Liver (tissue), 9 donors: Measurements from ENCODE around the gene MYOT. TPM values are rescaled to one million over a fixed set of nuclear protein-coding genes. Genes with fewer than 3 reads are reported as not detected.
A peak's percentile ranks its signal among the peaks of the same experiment; 100 is the strongest.

Experiments
- DNase-seq: peaks from one replicate; pipeline ENCODE4 v3.0.0-alpha.2; 2017; ENCODE audit warnings: low spot score
- H3K27ac ChIP-seq, 2 donors: one replicate each; pipeline ENCODE4 v1.7.0; 2013; ENCODE audit warnings: inconsistent platforms in 2 of 2, low read length in 2 of 2, control low read depth in 1 of 2, low read depth in 1 of 2, mild to moderate bottlenecking in 1 of 2
- H3K27me3 ChIP-seq, 4 donors: one replicate each; pipeline versions ENCODE4 v1.6.1 to v1.7.0; 2013; ENCODE audit warnings: low read length in 3 of 4, inconsistent platforms in 1 of 4, mild to moderate bottlenecking in 1 of 4, moderate library complexity in 1 of 4; ENCODE audit not compliant: control insufficient read depth in 4 of 4, insufficient read depth in 4 of 4
- H3K36me3 ChIP-seq, 4 donors: one replicate each; pipeline versions ENCODE4 v1.6.1 to v1.7.0; 2013; ENCODE audit warnings: low read length in 3 of 4, mild to moderate bottlenecking in 3 of 4, low read depth in 1 of 4, moderate library complexity in 1 of 4; ENCODE audit not compliant: control insufficient read depth in 4 of 4, insufficient read depth in 3 of 4
- H3K4me1 ChIP-seq, 4 donors: one replicate each; pipeline versions ENCODE4 v1.6.1 to v1.7.0; 2013; ENCODE audit warnings: low read length in 3 of 4, mild to moderate bottlenecking in 3 of 4, moderate library complexity in 1 of 4; ENCODE audit not compliant: control insufficient read depth in 4 of 4, insufficient read depth in 4 of 4
- H3K4me3 ChIP-seq, 3 donors: one replicate each; pipeline versions ENCODE4 v1.6.1 to v1.7.0; 2013; ENCODE audit warnings: low read length in 3 of 3, control low read depth in 1 of 3, low read depth in 1 of 3, mild to moderate bottlenecking in 1 of 3
- H3K9ac ChIP-seq, 2 donors: one replicate each; pipeline ENCODE4 v1.7.0; 2013; ENCODE audit warnings: low read length in 2 of 2, mild to moderate bottlenecking in 2 of 2, moderate library complexity in 2 of 2, control low read depth in 1 of 2, low read depth in 1 of 2
- H3K9me3 ChIP-seq, 4 donors: one replicate each; pipeline versions ENCODE4 v1.6.1 to v1.7.0; 2013; ENCODE audit warnings: low read length in 3 of 4; ENCODE audit not compliant: control insufficient read depth in 4 of 4
- EGR1 ChIP-seq, 2 donors: IDR thresholded peaks; 2 replicates each; pipeline ENCODE4 v1.6.1; 2016 to 2018; ENCODE audit warnings: antibody characterized with exemption in 2 of 2, low read depth in 2 of 2
- FOXA1 ChIP-seq: IDR thresholded peaks from 2 replicates; pipeline ENCODE4 v1.6.1; 2016; ENCODE audit warnings: antibody characterized with exemption
- FOXA2 ChIP-seq: IDR thresholded peaks from 2 replicates; pipeline ENCODE4 v1.6.1; 2016; ENCODE audit warnings: antibody characterized with exemption
- GABPA ChIP-seq, 2 donors: IDR thresholded peaks in 1 of 2; conservative IDR thresholded peaks in 1 of 2; 2 replicates each; pipeline ENCODE4 v1.6.1; 2016; ENCODE audit warnings: antibody characterized with exemption in 2 of 2, mild to moderate bottlenecking in 1 of 2, moderate library complexity in 1 of 2
- HNF4A ChIP-seq, 2 donors: conservative IDR thresholded peaks; 2 replicates each; pipeline ENCODE4 v1.6.1; 2016; ENCODE audit warnings: antibody characterized with exemption in 2 of 2, mild to moderate bottlenecking in 2 of 2
- HNF4G ChIP-seq: IDR thresholded peaks from 2 replicates; pipeline ENCODE4 v1.6.1; 2016; ENCODE audit warnings: antibody characterized with exemption
- JUND ChIP-seq, 2 donors: IDR thresholded peaks; 2 replicates each; pipeline ENCODE4 v1.6.1; 2016; ENCODE audit warnings: antibody characterized with exemption in 2 of 2
- NR2F2 ChIP-seq: IDR thresholded peaks from 2 replicates; pipeline ENCODE4 v1.6.1; 2016; ENCODE audit warnings: antibody characterized with exemption
- RAD21 ChIP-seq, 2 donors: IDR thresholded peaks; 2 replicates each; pipeline ENCODE4 v1.6.1; 2016; ENCODE audit warnings: antibody characterized with exemption in 2 of 2, mild to moderate bottlenecking in 2 of 2
- RXRA ChIP-seq, 2 donors: IDR thresholded peaks; 2 replicates each; pipeline ENCODE4 v1.6.1; 2017 to 2018; ENCODE audit warnings: antibody characterized with exemption in 2 of 2, mild to moderate bottlenecking in 1 of 2
- SP1 ChIP-seq: IDR thresholded peaks from 2 replicates; pipeline ENCODE4 v1.6.1; 2018; ENCODE audit warnings: antibody characterized with exemption, mild to moderate bottlenecking
- TAF1 ChIP-seq: conservative IDR thresholded peaks from 2 replicates; pipeline ENCODE4 v1.6.1; 2016; ENCODE audit warnings: antibody characterized with exemption, mild to moderate bottlenecking
- WGBS: extraction: QIAGEN DNeasy Blood & Tissue Kit; methylation state at CpG from one replicate; pipeline ENCODE4 v1.1.7; 2013; 5-methylcytosine and 5-hydroxymethylcytosine counted together
- polyA plus RNA-seq, 2 donors: library from polyadenylated mRNA; stranded (reverse) in 1 of 2; unstranded in 1 of 2; fragments of 200-250 nt in 1 of 2; fragments of >200 nt in 1 of 2; fragmentation: Nextera tagmentation in 1 of 2; extraction: Ambion mirVana in 1 of 2; gene quantifications; one replicate each; pipeline versions ENCODE4 v1.2.1 to v1.2.3, GENCODE V29; 2013 to 2015
- total RNA-seq, 2 donors: library from RNA; depleted of rRNA; stranded (reverse); fragments of >200 nt; gene quantifications; one replicate each; pipeline ENCODE4 v1.2.3, GENCODE V29; 2014
- TF ChIP-seq, protein P1 (sequence below): IDR thresholded peaks from 2 replicates; pipeline ENCODE4 v1.6.1; 2016; ENCODE audit warnings: antibody characterized with exemption
- TF ChIP-seq, protein P2 (sequence below): IDR thresholded peaks from 2 replicates; pipeline ENCODE4 v1.6.1; 2016; ENCODE audit warnings: antibody characterized with exemption, mild to moderate bottlenecking
- TF ChIP-seq, protein P3 (sequence below): IDR thresholded peaks from 2 replicates; pipeline ENCODE4 v1.6.1; 2016; ENCODE audit warnings: antibody characterized with exemption
- TF ChIP-seq, protein P4 (sequence below): fragments of 150-350 bp; IDR thresholded peaks from 2 replicates; pipeline ENCODE4 v1.5.1; 2017; ENCODE audit warnings: improper control_type of control experiment, low read depth, low read length; ENCODE audit not compliant: missing input control
- donor health status: healthy.
- donor health status: healthy.
- donor health status: healthy.
- donor health status: healthy.
- donor health status: healthy.

The MYOT gene
- total and polyA plus RNA-seq, 4 donors, result 0.05 to 1.3 (median 0.34) TPM

DNA sequence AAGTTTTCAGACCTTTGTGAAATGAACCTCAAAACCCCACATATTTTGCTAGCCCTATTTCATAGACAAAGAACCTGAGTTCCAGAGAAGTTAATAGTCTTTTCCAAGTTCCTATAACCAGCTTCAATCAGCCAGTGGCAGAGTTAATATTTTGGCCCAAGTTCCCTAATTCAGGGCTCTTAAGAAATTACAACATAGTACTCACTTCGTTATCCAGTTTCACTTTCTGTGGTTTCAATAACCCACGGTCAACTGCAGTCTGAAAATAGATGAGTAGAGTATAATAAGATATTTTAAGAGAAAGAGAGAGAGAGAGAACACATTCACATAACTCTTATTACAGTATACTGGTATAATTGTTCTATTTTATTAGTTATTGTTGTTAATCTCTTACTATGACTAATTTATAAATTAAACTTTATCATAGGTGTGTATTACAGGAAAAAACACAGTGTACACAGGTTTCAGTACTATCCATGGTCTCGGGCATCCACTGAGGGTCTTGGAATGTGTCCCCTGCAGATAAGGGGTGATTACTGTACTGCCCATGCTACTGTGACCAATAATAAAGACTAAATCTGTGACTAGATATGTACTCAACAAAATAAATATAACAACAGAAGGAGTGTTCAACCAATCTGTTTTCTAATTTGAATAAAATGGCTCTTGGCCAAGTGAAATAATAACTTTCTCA is 9.3 kb upstream of the MYOT start:
- WGBS, result 12% methylated on average over 3 of the region's 3 CpGs
- no peaks in the 10 kb centered on the region for H3K9me3 ChIP-seq
- peak overlapping the region in 1 of 3 donors; percentile 33 for H3K4me3 ChIP-seq
- TF ChIP-seq HNF4A (conservative IDR thresholded peaks at IDR 0.05), result no peak
- TF ChIP-seq RXRA (IDR thresholded peaks at IDR 0.05), result peak in 1 of 2 donors; percentile 9
- no peak for TF ChIP-seq HNF4G
- TF ChIP-seq, protein P1, sequence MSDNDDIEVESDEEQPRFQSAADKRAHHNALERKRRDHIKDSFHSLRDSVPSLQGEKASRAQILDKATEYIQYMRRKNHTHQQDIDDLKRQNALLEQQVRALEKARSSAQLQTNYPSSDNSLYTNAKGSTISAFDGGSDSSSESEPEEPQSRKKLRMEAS, result no peak
- no peak for DNase-seq
- peak overlapping the region in 1 of 2 donors; percentile 74 for H3K9ac ChIP-seq
- no peaks in the 10 kb centered on the region for H3K27me3 ChIP-seq
- H3K36me3 ChIP-seq, result no peaks in the 10 kb centered on the region
- no peak overlapping the region for H3K27ac ChIP-seq
- peaks cover 0 to 10% (median 0%) of the 10 kb centered on the region in 4 donors for H3K4me1 ChIP-seq

DNA sequence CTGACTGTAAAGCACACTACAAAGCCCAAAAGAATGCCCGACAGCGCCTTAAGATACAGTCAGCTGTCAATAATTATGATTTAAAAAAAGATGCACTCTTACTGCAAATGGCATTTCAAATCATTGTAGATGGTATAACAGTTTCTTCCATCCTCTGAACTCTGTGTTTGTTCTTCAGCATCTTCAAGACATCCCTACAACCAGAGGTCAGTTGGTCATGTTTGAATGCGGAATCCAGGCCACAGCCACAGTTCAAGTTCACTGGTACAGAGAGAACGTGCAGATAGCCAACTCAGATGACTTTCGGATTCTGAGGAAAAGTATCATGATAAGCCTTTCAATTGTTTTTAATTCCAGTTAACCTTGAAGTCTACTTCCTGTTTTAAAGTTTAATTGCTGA is 8.7 kb upstream of the MYOT start:
- Histone ChIP-seq H3K4me1 (peaks cover 0 to 10% (median 0%) of the 10 kb centered on the region in 4 donors), H3K4me3 (no peak overlapping the region), H3K36me3 (no peaks in the 10 kb centered on the region), H3K9ac (no peak overlapping the region), H3K9me3 (no peaks in the 10 kb centered on the region), H3K27me3 (no peaks in the 10 kb centered on the region), H3K27ac (no peak overlapping the region)
- TF ChIP-seq, protein P1, result no peak
- TF ChIP-seq HNF4G (no peak), JUND (IDR thresholded peaks at IDR 0.05) (no peak), HNF4A (conservative IDR thresholded peaks at IDR 0.05) (no peak), RAD21 (IDR thresholded peaks at IDR 0.05) (no peak), SP1 (no peak), RXRA (IDR thresholded peaks at IDR 0.05) (peak in 1 of 2 donors; percentile 26), FOXA2 (no peak), GABPA (IDR thresholded peaks at IDR 0.05 in 1 of 2, conservative IDR thresholded peaks at IDR 0.05 in 1 of 2) (no peak), NR2F2 (peak; percentile 75), EGR1 (IDR thresholded peaks at IDR 0.05; ENCODE audit: low read depth in 2 of 2) (no peak), FOXA1 (no peak), TAF1 (no peak)
- TF ChIP-seq, protein P2, sequence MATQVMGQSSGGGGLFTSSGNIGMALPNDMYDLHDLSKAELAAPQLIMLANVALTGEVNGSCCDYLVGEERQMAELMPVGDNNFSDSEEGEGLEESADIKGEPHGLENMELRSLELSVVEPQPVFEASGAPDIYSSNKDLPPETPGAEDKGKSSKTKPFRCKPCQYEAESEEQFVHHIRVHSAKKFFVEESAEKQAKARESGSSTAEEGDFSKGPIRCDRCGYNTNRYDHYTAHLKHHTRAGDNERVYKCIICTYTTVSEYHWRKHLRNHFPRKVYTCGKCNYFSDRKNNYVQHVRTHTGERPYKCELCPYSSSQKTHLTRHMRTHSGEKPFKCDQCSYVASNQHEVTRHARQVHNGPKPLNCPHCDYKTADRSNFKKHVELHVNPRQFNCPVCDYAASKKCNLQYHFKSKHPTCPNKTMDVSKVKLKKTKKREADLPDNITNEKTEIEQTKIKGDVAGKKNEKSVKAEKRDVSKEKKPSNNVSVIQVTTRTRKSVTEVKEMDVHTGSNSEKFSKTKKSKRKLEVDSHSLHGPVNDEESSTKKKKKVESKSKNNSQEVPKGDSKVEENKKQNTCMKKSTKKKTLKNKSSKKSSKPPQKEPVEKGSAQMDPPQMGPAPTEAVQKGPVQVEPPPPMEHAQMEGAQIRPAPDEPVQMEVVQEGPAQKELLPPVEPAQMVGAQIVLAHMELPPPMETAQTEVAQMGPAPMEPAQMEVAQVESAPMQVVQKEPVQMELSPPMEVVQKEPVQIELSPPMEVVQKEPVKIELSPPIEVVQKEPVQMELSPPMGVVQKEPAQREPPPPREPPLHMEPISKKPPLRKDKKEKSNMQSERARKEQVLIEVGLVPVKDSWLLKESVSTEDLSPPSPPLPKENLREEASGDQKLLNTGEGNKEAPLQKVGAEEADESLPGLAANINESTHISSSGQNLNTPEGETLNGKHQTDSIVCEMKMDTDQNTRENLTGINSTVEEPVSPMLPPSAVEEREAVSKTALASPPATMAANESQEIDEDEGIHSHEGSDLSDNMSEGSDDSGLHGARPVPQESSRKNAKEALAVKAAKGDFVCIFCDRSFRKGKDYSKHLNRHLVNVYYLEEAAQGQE, result no peak
- TF ChIP-seq, protein P3, sequence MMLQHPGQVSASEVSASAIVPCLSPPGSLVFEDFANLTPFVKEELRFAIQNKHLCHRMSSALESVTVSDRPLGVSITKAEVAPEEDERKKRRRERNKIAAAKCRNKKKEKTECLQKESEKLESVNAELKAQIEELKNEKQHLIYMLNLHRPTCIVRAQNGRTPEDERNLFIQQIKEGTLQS, result no peak
- TF ChIP-seq, protein P4, sequence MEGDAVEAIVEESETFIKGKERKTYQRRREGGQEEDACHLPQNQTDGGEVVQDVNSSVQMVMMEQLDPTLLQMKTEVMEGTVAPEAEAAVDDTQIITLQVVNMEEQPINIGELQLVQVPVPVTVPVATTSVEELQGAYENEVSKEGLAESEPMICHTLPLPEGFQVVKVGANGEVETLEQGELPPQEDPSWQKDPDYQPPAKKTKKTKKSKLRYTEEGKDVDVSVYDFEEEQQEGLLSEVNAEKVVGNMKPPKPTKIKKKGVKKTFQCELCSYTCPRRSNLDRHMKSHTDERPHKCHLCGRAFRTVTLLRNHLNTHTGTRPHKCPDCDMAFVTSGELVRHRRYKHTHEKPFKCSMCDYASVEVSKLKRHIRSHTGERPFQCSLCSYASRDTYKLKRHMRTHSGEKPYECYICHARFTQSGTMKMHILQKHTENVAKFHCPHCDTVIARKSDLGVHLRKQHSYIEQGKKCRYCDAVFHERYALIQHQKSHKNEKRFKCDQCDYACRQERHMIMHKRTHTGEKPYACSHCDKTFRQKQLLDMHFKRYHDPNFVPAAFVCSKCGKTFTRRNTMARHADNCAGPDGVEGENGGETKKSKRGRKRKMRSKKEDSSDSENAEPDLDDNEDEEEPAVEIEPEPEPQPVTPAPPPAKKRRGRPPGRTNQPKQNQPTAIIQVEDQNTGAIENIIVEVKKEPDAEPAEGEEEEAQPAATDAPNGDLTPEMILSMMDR, result no peak
- whole genome bisulfite sequencing, result 79% methylated on average over 5 of the region's 5 CpGs
- DNase-seq, result no peak
